ENCODE results near the gene TCF7.
A peak's percentile ranks its signal among the peaks of the same experiment; 100 is the strongest.

Gene TCF7

GRCh38 chr5:134183481-134183880 is 69.0 kb downstream of the TCF7 start:
- H3K27ac ChIP-seq: no peak overlapping the region
- no peak for TF ChIP-seq CTCF (conservative IDR thresholded peaks at IDR 0.05)
- TF ChIP-seq ZFX (IDR thresholded peaks at IDR 0.05): no peak

DNA sequence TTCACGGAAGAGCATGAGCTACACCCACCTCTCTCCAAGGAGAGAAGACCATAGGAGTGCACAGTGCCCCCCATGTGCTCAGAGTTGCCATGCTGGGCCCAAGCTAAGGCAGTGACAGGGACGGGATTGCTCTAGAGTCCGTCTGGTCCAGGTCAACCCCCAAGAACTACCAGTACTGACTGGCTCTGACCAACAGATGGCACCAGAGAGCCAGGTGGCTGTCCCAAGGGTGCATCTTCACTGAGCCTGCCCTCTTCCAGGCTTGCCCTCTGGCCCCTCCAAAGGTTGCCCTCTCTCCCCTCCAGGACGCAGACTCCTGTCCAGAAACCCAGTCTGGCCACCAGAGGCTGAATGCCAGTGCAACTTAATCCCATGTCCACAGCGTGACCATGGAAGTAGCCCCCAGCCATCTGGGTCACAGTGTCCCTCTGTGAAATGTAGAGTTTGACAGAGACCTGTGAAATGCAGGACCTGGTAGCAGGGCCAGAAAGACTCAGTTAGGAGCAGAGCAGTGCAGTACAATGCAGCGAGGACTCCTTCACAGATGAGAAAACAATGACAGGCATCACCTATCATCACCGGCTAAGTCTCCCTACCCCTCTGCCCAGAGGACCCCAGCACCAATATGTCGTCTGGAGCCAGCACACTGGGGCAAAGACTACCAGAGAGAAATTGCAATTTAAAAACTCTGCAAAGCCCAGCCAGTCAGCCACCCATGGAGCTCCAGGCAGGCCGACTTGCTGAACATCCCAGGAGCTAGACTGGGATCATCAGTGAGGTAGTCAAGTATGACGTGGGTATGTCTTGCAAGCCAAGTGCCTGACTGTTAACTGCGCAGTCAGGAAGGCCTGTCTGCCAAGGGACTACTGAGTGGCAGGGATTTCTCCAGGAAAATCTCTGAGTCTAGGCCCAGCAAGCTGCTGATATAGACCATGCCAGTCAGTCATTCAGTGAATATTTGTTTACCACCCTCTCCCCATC is 70.0 kb downstream of the TCF7 start:
- no peak overlapping the region for H3K27ac ChIP-seq
- peak; percentile 96 for TF ChIP-seq CTCF (conservative IDR thresholded peaks at IDR 0.05)
- no peak for TF ChIP-seq ZFX (IDR thresholded peaks at IDR 0.05)

DNA sequence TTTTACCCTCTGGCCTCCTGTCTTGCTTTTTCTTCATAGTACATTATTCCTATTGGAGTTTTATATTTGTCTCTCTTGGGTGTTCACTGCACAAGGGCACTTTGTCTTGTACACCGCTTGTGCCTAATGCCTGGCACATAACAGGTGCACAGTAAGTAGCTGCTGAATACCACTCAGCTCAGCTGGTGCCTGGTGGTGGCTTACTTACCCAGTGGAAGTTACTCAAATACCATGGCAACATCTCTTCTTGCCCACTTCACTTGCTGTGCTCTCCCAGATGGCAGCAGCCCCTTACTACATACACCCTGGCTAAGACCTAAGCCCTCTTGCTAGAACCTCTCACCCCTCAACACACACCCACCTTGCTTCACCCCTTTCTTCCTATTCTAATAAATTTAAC is 73.6 kb downstream of the TCF7 start:
- H3K27ac ChIP-seq: no peak overlapping the region
- TF ChIP-seq ZFX (IDR thresholded peaks at IDR 0.05): no peak
- no peak for TF ChIP-seq CTCF (conservative IDR thresholded peaks at IDR 0.05)

DNA sequence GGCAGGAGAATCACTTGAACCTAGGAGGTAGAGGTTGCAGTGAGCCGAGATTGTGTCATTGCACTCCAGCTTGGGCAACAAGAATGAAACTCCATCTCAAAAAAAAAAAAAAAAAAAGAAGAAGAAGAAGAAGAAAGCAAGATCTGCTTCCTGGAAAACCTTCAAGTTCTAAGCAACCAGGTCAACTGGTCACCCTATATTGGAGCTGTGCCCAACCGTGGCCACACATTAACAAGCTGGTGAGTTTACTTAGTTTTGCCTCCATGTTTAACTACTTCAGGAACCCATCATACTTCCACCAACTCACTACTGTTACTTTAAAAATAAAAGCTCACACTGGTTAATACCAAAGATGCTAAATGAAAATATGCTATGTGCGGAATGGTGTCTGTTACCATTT is 74.5 kb downstream of the TCF7 start:
- TF ChIP-seq CTCF (conservative IDR thresholded peaks at IDR 0.05) (no peak), ZFX (IDR thresholded peaks at IDR 0.05) (no peak)

DNA sequence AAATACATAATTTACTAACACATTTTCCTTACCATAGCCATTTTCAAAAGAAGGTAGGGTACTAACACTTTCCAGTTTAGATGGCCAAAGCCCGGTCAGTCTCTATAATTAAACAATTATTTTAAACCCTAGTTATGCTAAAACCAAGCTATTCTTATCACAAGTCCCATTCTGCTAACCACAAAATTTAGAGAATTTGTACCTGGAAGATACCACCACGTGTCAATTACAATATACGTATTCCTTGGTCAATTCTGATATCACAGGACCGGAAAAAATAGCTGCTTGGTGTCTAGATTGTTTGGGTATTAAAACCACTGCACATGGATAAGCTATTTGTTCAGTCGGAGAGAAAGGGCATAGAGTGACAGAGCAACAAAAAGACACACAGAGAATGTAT is 81.2 kb downstream of the TCF7 start:
- no peak for TF ChIP-seq ZFX (IDR thresholded peaks at IDR 0.05)
- TF ChIP-seq CTCF (conservative IDR thresholded peaks at IDR 0.05): no peak
- no peak overlapping the region for H3K27ac ChIP-seq

More for the DNA sequence above, 74.5 kb downstream of the TCF7 start:
- no peak overlapping the region for H3K27ac ChIP-seq

All from C4-2B (cell line).